ENCODE measurements around the gene RPS6KL1.

RPS6KL1 gene

GRCh38 chr14:74882103-74882920, 40.7 kb downstream of the RPS6KL1 start:
- no peak for DNase-seq (ENCODE audit: low spot score)

DNA sequence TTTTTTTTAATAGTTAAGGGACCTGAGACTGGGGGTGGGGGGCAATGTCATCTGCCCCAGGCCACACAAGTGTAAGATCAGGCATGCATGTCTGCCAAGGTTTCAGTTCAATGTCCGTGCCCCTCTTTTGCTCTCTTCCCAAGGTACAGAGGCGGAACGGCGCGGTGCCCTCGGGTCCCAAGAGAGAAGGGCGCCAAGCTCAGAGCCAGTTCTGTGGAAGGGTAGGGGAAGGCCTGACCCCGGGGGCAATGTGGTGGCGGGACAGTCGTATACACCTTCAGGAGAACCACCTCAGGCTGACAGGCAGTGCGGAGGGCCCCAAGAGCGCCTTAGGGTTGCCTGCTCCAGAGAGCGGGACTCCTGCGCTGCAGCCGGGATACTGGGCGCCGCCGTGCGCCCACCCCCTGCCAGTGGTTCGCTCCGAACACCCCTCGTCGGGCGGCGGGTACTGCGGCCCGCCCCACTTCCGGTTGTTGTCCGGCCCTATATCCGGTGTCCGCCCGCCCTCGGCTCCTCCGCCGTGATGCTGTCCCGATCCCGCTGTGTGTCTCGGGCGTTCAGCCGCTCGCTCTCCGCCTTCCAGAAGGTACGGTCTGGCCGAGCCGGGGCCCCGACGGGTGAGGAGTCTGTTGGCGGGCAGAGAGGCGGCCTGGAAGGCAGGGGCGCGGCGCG, 41.5 kb downstream of the RPS6KL1 start, which contains the start of gene DLST:
DLST (plus strand) TSS at position 486 of the 672 bp plus-strand sequence; CDS start at position 524, 38 bp downstream.
- DNase-seq (ENCODE audit: low spot score), result peak; percentile 98

DNA sequence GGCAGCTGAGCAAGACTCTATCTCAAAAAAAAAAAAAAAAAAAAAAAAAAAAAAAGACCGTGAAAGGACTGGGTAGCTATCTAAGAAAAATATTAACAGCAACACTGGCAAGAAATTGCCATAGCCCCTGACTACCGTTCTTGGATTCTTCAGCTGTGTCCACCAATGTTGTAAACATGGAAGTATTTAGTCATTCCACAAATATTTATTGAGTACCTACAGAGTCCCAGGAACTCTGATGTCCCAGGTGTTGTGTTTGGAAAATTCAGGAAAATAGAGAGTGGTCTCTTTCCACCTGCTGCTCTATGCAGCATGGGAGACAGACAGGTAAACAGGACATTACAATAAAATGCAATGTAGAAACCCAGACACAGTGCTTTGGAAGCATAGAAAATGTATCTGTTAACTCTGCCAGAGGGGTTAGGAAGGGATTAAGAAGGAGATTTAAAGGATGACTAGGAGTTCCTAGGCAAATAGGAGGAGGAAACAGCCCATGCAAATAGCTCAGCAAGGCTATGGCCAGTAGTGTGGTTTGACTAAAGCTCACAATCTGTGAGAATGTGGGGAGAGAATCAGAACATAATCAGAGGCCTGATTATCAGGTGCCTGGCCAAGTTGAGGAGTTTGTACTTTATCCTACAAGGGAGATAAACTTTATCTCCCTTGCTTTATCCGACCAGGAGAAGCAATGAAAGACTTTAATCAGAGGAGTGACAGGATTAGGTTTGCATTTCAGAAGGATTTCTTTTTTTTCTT, 43.5 kb downstream of the RPS6KL1 start:
- no peak for DNase-seq (ENCODE audit: low spot score)

DNA sequence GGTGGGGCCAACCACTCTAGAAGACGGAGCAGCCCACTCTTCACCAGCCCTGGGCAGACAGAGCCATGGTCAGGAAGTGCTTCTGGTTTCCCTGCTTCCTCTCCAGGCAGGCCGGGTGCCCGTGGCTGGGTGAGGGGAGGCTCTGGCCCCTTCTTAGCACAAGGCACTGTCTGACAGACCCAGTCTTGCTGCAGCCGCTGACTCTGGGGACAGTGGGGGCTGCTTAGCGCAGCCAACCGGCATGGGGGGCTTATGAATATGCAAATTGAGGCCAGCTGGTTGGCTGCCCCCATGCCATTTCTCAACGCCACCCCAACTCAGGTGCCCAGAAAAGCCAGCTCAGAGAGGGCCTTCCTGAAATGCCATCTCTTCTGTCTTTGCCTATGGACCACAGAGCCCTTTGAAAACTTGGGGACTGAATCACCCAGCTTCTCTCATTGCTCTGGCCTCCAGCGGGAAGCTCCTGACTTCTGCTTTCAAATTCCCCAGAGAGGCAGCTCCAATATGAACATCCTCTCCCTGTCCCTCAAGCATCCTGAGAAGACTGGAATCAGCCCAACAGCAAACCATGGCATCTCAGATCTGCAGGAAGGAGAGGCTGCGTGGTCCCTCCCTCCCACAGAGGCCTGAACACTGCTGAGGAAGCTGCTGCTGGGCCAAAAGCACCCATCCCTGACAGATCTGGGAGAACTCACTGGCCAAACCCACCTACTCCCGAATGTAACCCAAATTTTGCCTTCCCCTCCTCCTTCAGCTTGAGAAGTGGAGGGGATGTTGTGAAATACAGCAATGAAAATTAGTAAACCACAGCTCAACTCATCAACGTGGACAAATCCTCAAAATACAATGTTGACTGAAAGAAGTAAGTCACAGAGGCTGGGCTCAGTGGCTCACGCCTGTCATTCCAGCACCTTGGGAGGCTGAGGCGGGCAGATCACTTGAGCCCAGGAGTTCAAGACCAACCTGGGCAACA, 46.8 kb downstream of the RPS6KL1 start, which contains the start of gene PROX2:
PROX2 (minus strand) TSS at position 205 of the 973 bp plus-strand sequence. CDS start 12,311 bp downstream, outside the sequence.
- DNase-seq (ENCODE audit: low spot score), result no peak

GRCh38 chr14:74875204-74875603, 47.9 kb downstream of the RPS6KL1 start:
- DNase-seq (ENCODE audit: low spot score), result no peak

DNA sequence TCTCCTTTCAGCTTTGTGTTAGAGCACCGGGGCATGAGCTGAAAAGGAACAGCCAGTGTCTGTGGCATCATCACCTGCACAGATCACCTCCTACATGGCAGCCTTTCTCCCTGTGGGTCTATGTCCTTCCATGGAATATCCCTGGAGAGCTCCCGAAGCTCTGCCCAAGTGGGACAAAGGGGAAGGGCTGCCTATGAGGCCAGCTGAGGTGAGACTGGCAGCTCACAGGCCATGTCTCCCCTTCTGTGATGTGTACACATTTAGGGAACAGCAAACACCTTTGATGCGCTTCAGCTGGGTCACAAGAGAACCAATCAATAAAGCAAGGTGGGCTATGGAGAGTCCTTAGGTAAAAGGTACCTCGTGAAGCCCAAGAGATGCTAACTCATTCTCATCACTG, 51.2 kb downstream of the RPS6KL1 start:
- no peak for DNase-seq (ENCODE audit: low spot score)

GRCh38 chr14:74868739-74869138, 54.3 kb downstream of the RPS6KL1 start:
- DNase-seq (ENCODE audit: low spot score), result no peak

GRCh38 chr14:74867673-74868072, 55.4 kb downstream of the RPS6KL1 start:
- DNase-seq (ENCODE audit: low spot score), result no peak

GRCh38 chr14:74866708-74867389, 56.2 kb downstream of the RPS6KL1 start:
- DNase-seq (ENCODE audit: low spot score), result no peak

GRCh38 chr14:74865156-74865555, 57.9 kb downstream of the RPS6KL1 start:
- no peak for DNase-seq (ENCODE audit: low spot score)

DNA sequence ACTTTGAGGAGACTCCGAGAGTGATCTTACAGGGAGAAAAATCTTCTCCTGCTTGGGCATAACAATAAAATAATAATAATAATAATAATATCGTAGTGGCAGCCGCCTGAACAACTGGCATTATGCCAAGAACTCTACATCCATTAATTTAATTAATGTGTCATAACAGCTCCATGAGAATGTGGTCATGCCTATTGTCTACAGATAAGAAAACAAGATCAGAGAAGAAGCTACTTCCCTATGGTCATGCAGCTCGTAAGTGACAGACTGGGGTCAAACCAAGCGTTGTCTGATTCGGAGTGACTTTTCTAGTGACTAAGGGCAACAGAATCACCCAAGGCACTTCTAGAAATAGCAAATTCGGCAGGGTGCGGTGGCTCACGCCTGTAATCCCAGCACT, 58.9 kb downstream of the RPS6KL1 start:
- no peak for DNase-seq (ENCODE audit: low spot score)

DNA sequence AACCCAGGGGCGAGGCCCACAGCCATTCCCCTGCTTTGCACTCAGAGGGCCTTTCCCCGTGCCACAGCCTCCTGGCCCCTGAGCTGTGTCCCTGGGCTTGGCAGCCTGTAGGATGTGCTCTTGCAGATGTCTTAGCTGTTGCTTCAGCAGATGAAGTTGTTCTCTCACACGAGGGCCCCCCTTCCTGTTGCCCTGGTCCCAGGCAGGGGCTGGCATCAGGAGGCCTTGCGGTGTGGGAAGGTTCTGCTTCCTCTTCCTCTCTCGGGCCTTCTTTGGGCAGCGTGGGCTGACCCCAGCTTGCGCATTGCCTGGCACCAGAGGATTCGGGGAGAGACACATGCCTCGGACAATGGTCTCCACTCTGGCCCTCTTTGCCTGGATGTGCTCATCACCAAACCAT, 59.8 kb downstream of the RPS6KL1 start:
- no peak for DNase-seq (ENCODE audit: low spot score)

DNA sequence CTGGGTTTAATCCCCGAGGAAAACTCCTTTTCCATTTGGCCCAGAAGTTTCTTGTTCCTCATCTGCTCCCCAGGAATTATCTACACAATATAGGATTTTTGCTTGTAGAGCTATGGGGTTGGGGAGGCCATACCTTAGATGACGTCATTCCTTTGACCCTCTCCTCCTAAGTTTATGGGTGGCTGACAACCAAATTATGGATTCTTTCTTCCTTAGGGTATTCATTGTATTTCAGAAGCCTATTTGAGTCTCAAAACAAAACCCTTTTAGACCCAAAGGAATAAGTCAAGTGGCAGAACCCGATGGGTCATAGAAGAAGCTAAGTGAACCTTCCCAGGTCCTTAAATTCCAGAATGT, 61.3 kb downstream of the RPS6KL1 start:
- DNase-seq (ENCODE audit: low spot score), result no peak

- DNase-seq (ENCODE audit: low spot score), result peak; percentile 89
Observed at GRCh38 chr14:74860899-74861733, 61.9 kb downstream of the RPS6KL1 start.

- DNase-seq (ENCODE audit: low spot score), result no peak
Observed at GRCh38 chr14:74859757-74860552, 63.1 kb downstream of the RPS6KL1 start.

- DNase-seq (ENCODE audit: low spot score), result no peak
Observed at GRCh38 chr14:74858022-74858421, 65.0 kb downstream of the RPS6KL1 start.

DNA sequence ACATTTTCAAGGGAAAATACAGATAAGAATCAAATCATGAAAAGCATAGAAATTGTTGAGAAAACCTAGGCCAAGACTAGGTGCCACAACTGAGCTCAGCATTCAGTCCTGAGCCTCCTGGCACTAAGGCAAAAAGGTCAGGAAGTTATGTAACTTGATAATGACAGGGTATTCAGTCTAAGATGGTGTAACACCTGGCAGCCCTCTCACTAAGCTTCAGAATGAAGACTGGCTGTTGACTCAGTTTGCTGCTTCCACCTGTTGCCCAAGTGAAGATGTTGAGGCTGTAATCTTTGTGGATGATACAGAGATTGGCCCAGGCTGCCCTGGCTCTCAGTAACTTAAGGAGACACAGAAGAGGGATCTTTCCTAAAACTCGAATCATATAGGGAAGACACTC, 66.7 kb downstream of the RPS6KL1 start:
- DNase-seq (ENCODE audit: low spot score), result no peak

DNA sequence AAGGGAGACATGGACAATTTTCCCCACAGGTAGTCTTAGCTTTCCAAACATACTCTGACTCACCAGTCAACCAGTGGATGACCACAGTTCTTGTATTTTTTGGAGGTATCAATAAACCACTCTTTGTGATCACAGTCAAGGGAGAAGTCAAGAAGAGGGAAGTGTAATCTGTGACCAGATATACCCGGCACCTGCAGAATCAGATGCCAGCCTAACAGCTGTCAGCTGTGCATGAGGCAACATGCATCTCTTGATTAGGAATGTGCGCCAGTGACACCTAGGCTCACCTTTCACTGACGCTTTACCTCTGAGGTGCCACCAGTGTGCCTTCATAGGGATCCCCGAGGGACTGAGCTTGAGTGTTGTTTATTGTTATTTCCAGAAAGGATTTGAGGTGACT, 67.1 kb downstream of the RPS6KL1 start:
- DNase-seq (ENCODE audit: low spot score), result no peak

DNA sequence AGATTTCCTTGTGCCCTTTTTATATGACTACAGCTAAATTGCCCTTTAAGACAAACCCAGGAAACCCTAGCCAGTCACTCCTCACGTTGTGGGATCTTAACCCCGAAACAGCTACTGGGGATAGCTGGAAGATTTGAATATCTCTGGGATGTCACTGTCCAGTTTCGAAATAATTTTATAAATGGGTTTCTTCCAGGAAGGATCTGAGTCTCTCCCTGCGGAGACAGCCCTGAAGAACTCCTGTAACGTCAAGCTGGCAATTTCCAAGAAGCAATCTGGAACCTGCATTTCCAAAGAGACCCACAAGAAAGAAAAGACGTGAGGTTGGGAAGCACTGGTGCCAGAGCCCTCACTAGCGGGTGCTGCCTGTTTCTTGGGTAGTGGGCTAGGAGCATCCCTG, 68.0 kb downstream of the RPS6KL1 start:
- no peak for DNase-seq (ENCODE audit: low spot score)

Measured in D341Med (cell line).